GM12878 (cell line): ENCODE data around the gene DDX10. TPM values are rescaled to one million over a fixed set of nuclear protein-coding genes. Genes with fewer than 3 reads are reported as not detected.

Source experiments
- ATAC-seq: fragments of 200-7000 bp; cut with Tn5 transposase; 3 replicates; pipeline ENCODE4 v1.9.1; 2020; ENCODE audit warnings: mild to moderate bottlenecking, moderate library complexity
- BruUV-seq: library from RNA; stranded (reverse); fragments of 400-500 nt; replicated peaks from 2 replicates; lab custom pipeline; 2021; lab: Mats Ljungman, UMichigan
- CTCF ChIA-PET: fragments of 300-600 bp; sonication (Branson Sonifier 250); formaldehyde crosslinking; extraction: SDS; loops from one replicate; lab custom pipeline; 2021; ENCODE audit warnings: inconsistent platforms; lab: Yijun Ruan, JAX
- POLR2A ChIA-PET: fragments of 350-600 bp; formaldehyde crosslinking; extraction: SDS; loops from one replicate; lab custom pipeline; 2021; ENCODE audit warnings: inconsistent platforms; lab: Charles Lee
- RAD21 ChIA-PET: fragments of 300-600 bp; sonication (Branson Sonifier 250); formaldehyde crosslinking; loops from one replicate; lab custom pipeline; 2023; ENCODE audit warnings: antibody characterized with exemption; ENCODE audit not compliant: unreplicated experiment; lab: Charles Lee
- SMC1A ChIA-PET: fragments of 300-600 bp; sonication (Branson Sonifier 250); formaldehyde crosslinking; loops from one replicate; lab custom pipeline; 2023; ENCODE audit not compliant: unreplicated experiment, uncharacterized antibody; lab: Charles Lee
- DNase-seq: peaks from one replicate; pipeline ENCODE4 v3.0.0-alpha.2; 2011; ENCODE audit warnings: low read depth, low spot score
- FAIRE-seq: peaks from 3 replicates; lab custom pipeline; 2011; peaks lifted over from hg19 to GRCh38; lab: Jason Lieb, UNC
- H2AFZ ChIP-seq: 2 replicates; pipeline ENCODE4 v1.6.0; 2011; ENCODE audit warnings: low read depth, low read length, control low read depth; ENCODE audit not compliant: control insufficient read depth
- H3K27ac ChIP-seq: 2 replicates; pipeline ENCODE4 v1.5.1; 2011; ENCODE audit warnings: control low read depth; ENCODE audit not compliant: control insufficient read depth, insufficient read depth
- H3K27me3 ChIP-seq, 2 experiments: replicated peaks in 1 of 2; 2 replicates each; pipeline versions ENCODE4 v1.6.0 to v1.6.1; 2011; ENCODE audit warnings: low read length in 1 of 2; ENCODE audit not compliant: control insufficient read depth in 2 of 2, insufficient read depth in 2 of 2
- H3K36me3 ChIP-seq, 2 experiments: 2 replicates each; pipeline ENCODE4 v1.5.1; 2011; ENCODE audit warnings: low read length in 1 of 2; ENCODE audit not compliant: control insufficient read depth in 2 of 2, insufficient read depth in 2 of 2
- H3K4me1 ChIP-seq: 2 replicates; pipeline ENCODE4 v1.6.1; 2011; ENCODE audit warnings: mild to moderate bottlenecking, low read length, moderate library complexity, mixed read lengths; ENCODE audit not compliant: control insufficient read depth, insufficient read depth
- H3K4me2 ChIP-seq: 2 replicates; pipeline ENCODE4 v1.6.0; 2011; ENCODE audit warnings: control low read depth; ENCODE audit not compliant: control insufficient read depth, insufficient read depth
- H3K4me3 ChIP-seq: fragments of 200-600 bp; sonication (generic); 2 replicates; pipeline ENCODE4 v1.5.1; 2016
- H3K79me2 ChIP-seq: 2 replicates; pipeline ENCODE4 v1.6.0; 2011; ENCODE audit warnings: low read length; ENCODE audit not compliant: control insufficient read depth, insufficient read depth
- H3K9ac ChIP-seq: 2 replicates; pipeline ENCODE4 v1.8.0; 2011; ENCODE audit warnings: low read length, control low read depth, mixed read lengths; ENCODE audit not compliant: control insufficient read depth, insufficient read depth
- H3K9me3 ChIP-seq: replicated peaks from 3 replicates; pipeline ENCODE4 v1.5.1; 2011; ENCODE audit warnings: mild to moderate bottlenecking, low read length; ENCODE audit not compliant: control insufficient read depth, insufficient read depth
- H4K20me1 ChIP-seq: 2 replicates; pipeline ENCODE4 v1.6.0; 2011; ENCODE audit not compliant: control insufficient read depth, insufficient read depth
- BMI1 ChIP-seq: fragments of 450-650 bp; IDR thresholded peaks from 2 replicates; pipeline ENCODE4 v1.6.1; 2016; ENCODE audit warnings: mild to moderate bottlenecking, moderate library complexity, borderline replicate concordance
- CBX3 ChIP-seq: fragments of 200-600 bp; sonication (generic); IDR thresholded peaks from 2 replicates; pipeline ENCODE4 v1.6.1; 2016; ENCODE audit warnings: low read depth, borderline replicate concordance
- CREM ChIP-seq: IDR thresholded peaks from 2 replicates; pipeline ENCODE4 v1.6.1; 2014; ENCODE audit warnings: antibody characterized with exemption, low read depth
- CUX1 ChIP-seq: IDR thresholded peaks from 2 replicates; pipeline ENCODE4 v1.6.1; 2012; ENCODE audit warnings: improper control_type of control experiment, low read depth, low read length; ENCODE audit not compliant: insufficient replicate concordance
- KAT2A ChIP-seq: conservative IDR thresholded peaks from 2 replicates; pipeline ENCODE4 v1.6.1; 2011; ENCODE audit warnings: low read depth, low read length; ENCODE audit not compliant: control insufficient read depth
- NR2C2 ChIP-seq: IDR thresholded peaks from 2 replicates; pipeline ENCODE4 v1.6.1; 2011; ENCODE audit warnings: borderline replicate concordance, low read depth; ENCODE audit not compliant: control insufficient read depth, insufficient read length
- NRF1 ChIP-seq: conservative IDR thresholded peaks from 2 replicates; pipeline ENCODE4 v1.6.1; 2011; ENCODE audit warnings: mild to moderate bottlenecking, low read depth, low read length, improper control_type of control experiment
- RELA ChIP-seq: fragments of 450-650 bp; IDR thresholded peaks from 2 replicates; pipeline ENCODE4 v1.8.0; 2014; ENCODE audit warnings: borderline replicate concordance; ENCODE audit not compliant: partially characterized antibody
- ZNF622 ChIP-seq: fragments of 450-650 bp; IDR thresholded peaks from 2 replicates; pipeline ENCODE4 v1.6.1; 2017; ENCODE audit warnings: mild to moderate bottlenecking, inconsistent platforms
- WGBS: methylation state at CpG from one replicate; pipeline ENCODE4 v1.1.6; 2016; ENCODE audit warnings: low lambda C conversion rate; ENCODE audit not compliant: insufficient replicate concordance, insufficient coverage; ENCODE audit errors: missing lambda C conversion rate; 5-methylcytosine and 5-hydroxymethylcytosine counted together
- in situ Hi-C: fragments of 300-500 bp; cut with MboI; formaldehyde crosslinking; loops from 9 replicates; pipeline ENCODE4 v1.14.3; 2018; ENCODE audit warnings: mixed read lengths
- intact Hi-C: fragments of 100-400 bp; cut with micrococcal nuclease; formaldehyde crosslinking; loops from one replicate; pipeline ENCODE4 v1.14.2; 2022; ENCODE audit not compliant: unreplicated experiment
- polyA plus RNA-seq, 11 experiments: library from polyadenylated mRNA; depleted of rRNA in 4 of 11; unstranded in 6 of 11; stranded (reverse) in 5 of 11; fragments of >200 nt; fragmentation: Nextera tagmentation in 4 of 11; fragmentation: Illumina TruSeq in 1 of 11; extraction: Ambion mirVana in 4 of 11; extraction: Trizol in 1 of 11; gene quantifications; 1 replicate in 1 of 11; 2 replicates in 10 of 11; pipeline versions ENCODE4 v1.2.1 to v1.2.3, GENCODE V29; 2011 to 2016; ENCODE audit warnings: inconsistent platforms in 2 of 11, missing spikeins in 2 of 11, low read depth in 1 of 11
- total RNA-seq, 4 experiments: library from RNA; depleted of rRNA in 3 of 4; stranded (reverse); fragments of >200 nt in 3 of 4; fragmentation: Illumina TruSeq in 1 of 4; extraction: Trizol in 1 of 4; gene quantifications; 2 replicates each; pipeline versions ENCODE4 v1.2.1 to v1.2.3, GENCODE V29; 2013 to 2021

DDX10 gene
- total and polyA plus RNA-seq, 10 of the 15 experiments (the other 5 are each of a cell fraction or from before 2014, with no cell fraction given): 20.9 to 51.5 (median 31.9) TPM

GRCh38 chr11:108915666-108916065, 250.8 kb downstream of the DDX10 start:
- Histone ChIP-seq H3K4me1 (no peaks in the 10 kb centered on the region), H2AFZ (no peak overlapping the region), H3K27me3 (no peaks in the 10 kb centered on the region), H4K20me1 (no peaks in the 10 kb centered on the region), H3K79me2 (no peaks in the 10 kb centered on the region), H3K4me3 (no peak overlapping the region), H3K36me3 (no peaks in the 10 kb centered on the region), H3K27ac (no peak overlapping the region), H3K9me3 (no peaks in the 10 kb centered on the region), H3K9ac (no peak overlapping the region), H3K4me2 (no peak overlapping the region)
- ChIA-PET RAD21 (interaction anchor here (0.6 to 1.0 kb wide), 6 partner anchors 9 to 1223 kb away, joined by 3 to 5 read pairs (median 4); no protein-coding TSS in a partner anchor), POLR2A (interaction anchor here (0.6 kb wide), 3 partner anchors 146 to 992 kb away, joined by 3 to 5 read pairs (median 3); no protein-coding TSS in a partner anchor), CTCF (interaction anchor here (1.3 to 1.6 kb wide), 2 partner anchors 8 to 14 kb away, joined by 3 read pairs; no protein-coding TSS in a partner anchor), SMC1A (interaction anchor here (0.7 to 2.9 kb wide), 7 partner anchors 8 to 92 kb away, joined by 3 to 18 read pairs (median 3); no protein-coding TSS in a partner anchor)
- TF ChIP-seq NRF1 (no peak), ZNF622 (no peak), KAT2A (no peak), CUX1 (no peak), NR2C2 (no peak), RELA (no peak), CREM (no peak), BMI1 (no peak), CBX3 (no peak)
- WGBS: 50% methylated on average over 2 of the region's 2 CpGs
- DNase-seq (no peak), FAIRE-seq (no peak), ATAC-seq (no peak)
- in situ Hi-C loops: no loop called here
- intact Hi-C loops: no loop called here
- no TSS peak for BruUV-seq
